OCI-LY1 (cell line): ENCODE data around the gene TTYH1.

Experiments used
- H2AFZ ChIP-seq: fragments of 200-600 bp; sonication (generic), shearing (Covaris generic); 2 replicates; pipeline ENCODE4 v1.6.0; 2014; ENCODE audit warnings: antibody characterized with exemption, mild to moderate bottlenecking, low read length
- H3F3A ChIP-seq: fragments of 200-600 bp; sonication (generic), shearing (Covaris generic); 2 replicates; pipeline ENCODE4 v1.6.0; 2014; ENCODE audit warnings: mild to moderate bottlenecking, antibody characterized with exemption, low read length, moderate library complexity; ENCODE audit not compliant: insufficient read depth
- H3K27ac ChIP-seq: fragments of 200-600 bp; sonication (generic); 2 replicates; pipeline ENCODE4 v1.5.1; 2014; ENCODE audit warnings: low read length, mixed run types, mild to moderate bottlenecking, low read depth; ENCODE audit not compliant: poor library complexity, severe bottlenecking
- H3K27me3 ChIP-seq: fragments of 200-600 bp; sonication (generic); 2 replicates; pipeline ENCODE4 v1.6.0; 2014; ENCODE audit warnings: antibody characterized with exemption, mild to moderate bottlenecking, low read length, moderate library complexity; ENCODE audit not compliant: insufficient read depth
- H3K36me3 ChIP-seq: fragments of 200-600 bp; sonication (generic); 2 replicates; pipeline ENCODE4 v1.6.1; 2014; ENCODE audit warnings: mild to moderate bottlenecking, antibody characterized with exemption, low read length, moderate library complexity, mixed read lengths; ENCODE audit not compliant: insufficient read depth
- H3K4me1 ChIP-seq: fragments of 200-600 bp; sonication (generic); 2 replicates; pipeline ENCODE4 v1.5.1; 2014; ENCODE audit warnings: mild to moderate bottlenecking, low read length, moderate library complexity; ENCODE audit not compliant: insufficient read depth, severe bottlenecking
- H3K4me2 ChIP-seq: fragments of 200-600 bp; sonication (generic), shearing (Covaris generic); 2 replicates; pipeline ENCODE4 v1.6.1; 2014; ENCODE audit warnings: low read length
- H3K4me3 ChIP-seq: fragments of 200-600 bp; sonication (generic); 2 replicates; pipeline ENCODE4 v1.5.1; 2014; ENCODE audit warnings: low read length, low read depth, mild to moderate bottlenecking, mixed read lengths; ENCODE audit not compliant: poor library complexity, severe bottlenecking
- H3K79me2 ChIP-seq: fragments of 200-600 bp; shearing (Covaris generic); 2 replicates; pipeline ENCODE4 v1.6.1; 2016; ENCODE audit warnings: mixed run types, low read length, mixed read lengths; ENCODE audit not compliant: insufficient read depth
- H3K9ac ChIP-seq: fragments of 200-600 bp; sonication (generic), shearing (Covaris generic); 2 replicates; pipeline ENCODE4 v1.6.1; 2014; ENCODE audit warnings: mild to moderate bottlenecking, low read length, mixed read lengths
- H3K9me2 ChIP-seq: fragments of 200-600 bp; sonication (generic), shearing (Covaris generic); 2 replicates; pipeline ENCODE4 v1.6.1; 2014; ENCODE audit warnings: low read depth, mild to moderate bottlenecking, low read length, mixed read lengths
- H3K9me3 ChIP-seq: fragments of 200-600 bp; shearing (Covaris generic); 2 replicates; pipeline ENCODE4 v1.6.1; 2014; ENCODE audit warnings: low read length, mixed read lengths
- H4K20me1 ChIP-seq: fragments of 200-600 bp; sonication (generic), shearing (Covaris generic); 2 replicates; pipeline ENCODE4 v1.6.0; 2016; ENCODE audit warnings: mild to moderate bottlenecking, low read length; ENCODE audit not compliant: insufficient read depth
- EZH2 ChIP-seq: fragments of 200-600 bp; sonication (generic), shearing (Covaris generic); IDR thresholded peaks from 2 replicates; pipeline ENCODE4 v1.8.0; 2017; ENCODE audit warnings: borderline replicate concordance, mixed run types, mild to moderate bottlenecking, antibody characterized with exemption, low read length, moderate library complexity, mixed read lengths
- TF ChIP-seq, protein P1 (sequence below): fragments of 200-600 bp; sonication (generic), shearing (Covaris generic); IDR thresholded peaks from 2 replicates; pipeline ENCODE4 v1.5.1; 2017; ENCODE audit warnings: mild to moderate bottlenecking, antibody characterized with exemption, low read length, moderate library complexity, mixed read lengths

The TTYH1 gene

DNA sequence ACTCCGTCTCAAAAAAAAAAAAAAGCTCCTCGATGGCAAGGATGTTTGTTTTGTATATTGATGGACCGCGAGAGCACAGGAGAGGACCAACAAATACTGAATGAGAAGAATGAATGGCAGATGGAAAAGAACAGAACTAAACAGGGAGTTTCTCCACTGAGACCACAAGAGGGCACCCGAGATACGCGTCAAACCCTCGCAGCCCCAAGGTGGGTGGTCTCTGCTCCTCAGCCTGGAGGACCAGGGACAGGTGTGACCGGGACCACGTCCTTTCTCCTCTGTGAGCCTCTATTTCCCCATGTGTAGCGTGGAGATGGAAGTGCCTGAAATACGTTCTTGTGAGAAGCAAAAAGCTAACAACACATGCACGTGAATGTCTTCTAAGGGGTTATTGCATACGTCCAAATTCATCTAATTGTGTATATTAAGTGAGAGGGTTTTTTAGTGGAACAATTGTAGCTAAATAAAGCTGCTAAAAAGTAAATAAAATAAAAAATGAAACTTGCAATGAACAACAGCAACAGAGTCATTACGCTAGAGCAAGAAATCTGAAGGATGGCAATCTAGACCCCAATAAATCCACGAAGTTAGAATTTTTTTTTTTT is 66.2 kb downstream of the TTYH1 start:
- Histone ChIP-seq H2AFZ (no peak overlapping the region), H4K20me1 (no peaks in the 10 kb centered on the region), H3K9me2 (no peaks in the 10 kb centered on the region), H3K9me3 (no peaks in the 10 kb centered on the region), H3K27me3 (no peaks in the 10 kb centered on the region; the same call in 1 of the 2 replicates), H3K9ac (no peak overlapping the region), H3K4me1 (no peaks in the 10 kb centered on the region), H3K36me3 (no peaks in the 10 kb centered on the region), H3K79me2 (no peaks in the 10 kb centered on the region), H3K27ac (no peak overlapping the region), H3K4me3 (no peak overlapping the region), H3F3A (no peaks in the 10 kb centered on the region; the same call in 1 of the 2 replicates), H3K4me2 (no peak overlapping the region)
- TF ChIP-seq, protein P1, sequence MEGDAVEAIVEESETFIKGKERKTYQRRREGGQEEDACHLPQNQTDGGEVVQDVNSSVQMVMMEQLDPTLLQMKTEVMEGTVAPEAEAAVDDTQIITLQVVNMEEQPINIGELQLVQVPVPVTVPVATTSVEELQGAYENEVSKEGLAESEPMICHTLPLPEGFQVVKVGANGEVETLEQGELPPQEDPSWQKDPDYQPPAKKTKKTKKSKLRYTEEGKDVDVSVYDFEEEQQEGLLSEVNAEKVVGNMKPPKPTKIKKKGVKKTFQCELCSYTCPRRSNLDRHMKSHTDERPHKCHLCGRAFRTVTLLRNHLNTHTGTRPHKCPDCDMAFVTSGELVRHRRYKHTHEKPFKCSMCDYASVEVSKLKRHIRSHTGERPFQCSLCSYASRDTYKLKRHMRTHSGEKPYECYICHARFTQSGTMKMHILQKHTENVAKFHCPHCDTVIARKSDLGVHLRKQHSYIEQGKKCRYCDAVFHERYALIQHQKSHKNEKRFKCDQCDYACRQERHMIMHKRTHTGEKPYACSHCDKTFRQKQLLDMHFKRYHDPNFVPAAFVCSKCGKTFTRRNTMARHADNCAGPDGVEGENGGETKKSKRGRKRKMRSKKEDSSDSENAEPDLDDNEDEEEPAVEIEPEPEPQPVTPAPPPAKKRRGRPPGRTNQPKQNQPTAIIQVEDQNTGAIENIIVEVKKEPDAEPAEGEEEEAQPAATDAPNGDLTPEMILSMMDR: peak; percentile 80
- no peak for TF ChIP-seq EZH2

DNA sequence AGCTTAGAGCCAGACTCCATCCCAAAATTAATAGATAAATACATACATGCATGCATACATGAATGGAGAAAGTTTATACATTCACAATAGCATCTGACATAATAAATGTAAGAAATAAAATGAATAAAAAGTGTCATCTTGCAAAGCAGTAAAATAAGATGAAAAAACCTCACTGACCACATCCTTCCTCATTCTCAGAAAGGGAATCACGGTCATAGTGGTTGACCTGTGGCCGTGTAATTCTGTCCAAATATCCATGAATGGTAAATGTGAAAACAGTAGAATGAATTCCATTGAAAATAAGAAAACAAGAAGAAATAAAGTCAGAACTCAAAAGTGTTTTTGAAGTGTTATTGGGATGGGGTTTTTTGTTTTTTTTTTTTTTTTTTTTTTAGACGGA is 67.6 kb downstream of the TTYH1 start:
- no peak overlapping the region for H3K4me2 ChIP-seq
- no peaks in the 10 kb centered on the region for H3K4me1 ChIP-seq
- H3F3A ChIP-seq: no peaks in the 10 kb centered on the region; the same call in 1 of the 2 replicates
- H3K9me2 ChIP-seq: no peaks in the 10 kb centered on the region
- no peak overlapping the region for H2AFZ ChIP-seq
- no peak overlapping the region for H3K4me3 ChIP-seq
- H3K9ac ChIP-seq: no peak overlapping the region
- H3K36me3 ChIP-seq: no peaks in the 10 kb centered on the region
- no peaks in the 10 kb centered on the region; the same call in 1 of the 2 replicates for H3K27me3 ChIP-seq
- no peaks in the 10 kb centered on the region for H3K9me3 ChIP-seq
- no peak for TF ChIP-seq EZH2
- TF ChIP-seq, protein P1: no peak
- no peaks in the 10 kb centered on the region for H3K79me2 ChIP-seq
- no peak overlapping the region for H3K27ac ChIP-seq
- H4K20me1 ChIP-seq: no peaks in the 10 kb centered on the region

DNA sequence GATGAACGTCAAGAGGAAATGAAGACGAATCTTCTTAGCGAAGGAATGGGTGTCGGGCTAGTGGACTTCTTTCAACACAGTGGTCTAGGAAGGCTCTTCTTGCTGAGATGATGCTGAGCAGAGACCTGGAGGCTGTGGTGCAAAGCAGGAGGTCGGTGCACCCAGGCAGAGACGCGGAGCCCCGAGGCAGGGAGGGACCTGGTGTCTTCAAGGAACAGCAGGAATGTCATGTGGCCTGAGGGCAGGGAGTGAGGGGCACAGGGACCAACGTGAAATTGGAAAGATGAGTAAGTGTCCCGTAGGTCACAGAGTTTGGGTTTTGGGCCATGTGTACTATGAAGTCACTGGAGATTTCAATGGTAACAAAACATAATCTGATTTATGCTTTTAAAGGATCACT is 69.2 kb downstream of the TTYH1 start:
- Histone ChIP-seq H3K9me3 (no peaks in the 10 kb centered on the region), H3K9ac (no peak overlapping the region), H4K20me1 (no peaks in the 10 kb centered on the region), H3F3A (no peaks in the 10 kb centered on the region; the same call in 1 of the 2 replicates), H2AFZ (no peak overlapping the region), H3K4me1 (no peaks in the 10 kb centered on the region), H3K4me3 (no peak overlapping the region), H3K27me3 (no peaks in the 10 kb centered on the region), H3K9me2 (no peaks in the 10 kb centered on the region), H3K36me3 (no peaks in the 10 kb centered on the region), H3K27ac (no peak overlapping the region), H3K79me2 (no peaks in the 10 kb centered on the region), H3K4me2 (no peak overlapping the region)
- no peak for TF ChIP-seq EZH2

DNA sequence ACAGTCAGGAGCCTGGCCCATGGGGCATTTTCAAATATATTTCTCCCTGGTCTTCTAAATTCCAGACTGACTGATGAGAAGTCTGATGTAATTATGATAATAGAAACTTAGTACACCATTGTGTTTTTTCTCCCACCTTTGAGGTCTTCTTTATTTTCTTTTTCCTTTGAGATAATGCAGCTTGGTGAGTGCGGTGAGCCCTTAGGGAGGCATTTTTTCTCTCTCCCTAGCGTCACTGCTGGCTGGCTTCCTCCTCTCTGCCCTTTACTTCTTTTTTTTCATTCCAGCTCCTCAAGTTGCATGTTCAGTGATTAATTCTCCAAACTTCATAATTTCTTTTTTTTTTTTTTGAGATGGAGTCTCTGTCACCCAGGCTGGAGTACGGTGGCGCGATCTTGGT is 70.6 kb downstream of the TTYH1 start:
- Histone ChIP-seq H3K27ac (no peak overlapping the region), H3K79me2 (no peaks in the 10 kb centered on the region), H3K36me3 (no peaks in the 10 kb centered on the region), H3K9ac (no peak overlapping the region), H3K4me1 (no peaks in the 10 kb centered on the region), H3F3A (no peaks in the 10 kb centered on the region), H2AFZ (no peak overlapping the region), H3K27me3 (no peaks in the 10 kb centered on the region), H3K9me3 (no peaks in the 10 kb centered on the region), H4K20me1 (no peaks in the 10 kb centered on the region), H3K4me3 (no peak overlapping the region), H3K9me2 (no peaks in the 10 kb centered on the region), H3K4me2 (no peak overlapping the region)
- no peak for TF ChIP-seq EZH2
- TF ChIP-seq, protein P1: no peak
